AG10803 (cell line): ENCODE measurements around the gene PPP1R14C.
"Not testable (repeated sequence)": the region's sequence is repeated elsewhere in the genome, so short reads cannot be mapped to it uniquely, and the experiment has no call there.

Experiments used
- DNase-seq: peaks from one replicate; pipeline ENCODE4 v3.0.0; 2010; ENCODE audit warnings: low read depth
- H3K4me3 ChIP-seq: 2 replicates; pipeline ENCODE4 v1.5.1; 2011; ENCODE audit warnings: mild to moderate bottlenecking, low read length, control low read depth
- CTCF ChIP-seq: conservative IDR thresholded peaks from 2 replicates; pipeline ENCODE4 v1.5.1; 2011; ENCODE audit warnings: mild to moderate bottlenecking, low read length, control low read depth, inconsistent platforms

Gene PPP1R14C

GRCh38 chr6:150134280-150134920 is 8.4 kb upstream of the PPP1R14C start:
- no peak overlapping the region for H3K4me3 ChIP-seq
- DNase-seq: no peak
- TF ChIP-seq CTCF: no peak

GRCh38 chr6:150137711-150138110 is 5.1 kb upstream of the PPP1R14C start:
- DNase-seq, H3K4me3 ChIP-seq: not testable (repeated sequence)

GRCh38 chr6:150138638-150139037 is 4.2 kb upstream of the PPP1R14C start:
- no peak for TF ChIP-seq CTCF
- no peak overlapping the region for H3K4me3 ChIP-seq
- DNase-seq: no peak

GRCh38 chr6:150139533-150139932 is 3.3 kb upstream of the PPP1R14C start:
- no peak for TF ChIP-seq CTCF
- DNase-seq: no peak
- no peak overlapping the region for H3K4me3 ChIP-seq

- no peak for TF ChIP-seq CTCF
- no peak overlapping the region for H3K4me3 ChIP-seq
- no peak for DNase-seq
Measured at GRCh38 chr6:150140236-150140969, 2.4 kb upstream of the PPP1R14C start.

GRCh38 chr6:150142097-150142669 is 661 bp upstream of the PPP1R14C start:
- TF ChIP-seq CTCF: no peak
- H3K4me3 ChIP-seq: peak overlapping the region; percentile 65
- DNase-seq: peak; percentile 83

GRCh38 chr6:150143516-150144293 is 861 bp downstream of the PPP1R14C start:
- H3K4me3 ChIP-seq: peak overlapping the region; percentile 65
- DNase-seq: no peak
- no peak for TF ChIP-seq CTCF
